ENCODE results near the gene RNF208.
A peak's percentile ranks its signal among the peaks of the same experiment; 100 is the strongest.

Gene RNF208

GRCh38 chr9:137245450-137246421, 23.7 kb upstream of the RNF208 start:
- H3K27ac ChIP-seq: 0 out of 2 replicates have a peak overlapping the region, but pooled peaks have one; percentile 97
- no peak for TF ChIP-seq CTCF (IDR thresholded peaks at IDR 0.05)
- no peak for TF ChIP-seq ZFX (IDR thresholded peaks at IDR 0.05; ENCODE audit: borderline replicate concordance)

GRCh38 chr9:137244486-137245449, 22.7 kb upstream of the RNF208 start:
- peak overlapping the region; percentile 97 for H3K27ac ChIP-seq
- TF ChIP-seq ZFX (IDR thresholded peaks at IDR 0.05; ENCODE audit: borderline replicate concordance) (no peak), CTCF (IDR thresholded peaks at IDR 0.05) (no peak)

- H3K27ac ChIP-seq: peak overlapping the region; percentile 97
- no peak for TF ChIP-seq CTCF (IDR thresholded peaks at IDR 0.05)
These were observed 21.8 kb upstream of the RNF208 start for GRCh38 chr9:137243626-137244485.

- H3K27ac ChIP-seq: peak overlapping the region; percentile 97
These were observed 21.2 kb upstream of the RNF208 start for GRCh38 chr9:137243266-137243625.

- peak overlapping the region; percentile 97 for H3K27ac ChIP-seq
- TF ChIP-seq CTCF (IDR thresholded peaks at IDR 0.05) (no peak), ZFX (IDR thresholded peaks at IDR 0.05; ENCODE audit: borderline replicate concordance) (no peak)
These were observed 20.5 kb upstream of the RNF208 start for GRCh38 chr9:137242269-137243203.

GRCh38 chr9:137241490-137242268, 19.6 kb upstream of the RNF208 start:
- TF ChIP-seq CTCF (IDR thresholded peaks at IDR 0.05): no peak
- no peak for TF ChIP-seq ZFX (IDR thresholded peaks at IDR 0.05; ENCODE audit: borderline replicate concordance)
- peak overlapping the region; percentile 97 for H3K27ac ChIP-seq

Data from 22Rv1 (cell line).